Nephron progenitor cell (in vitro differentiated cells): ENCODE measurements around the gene PLEKHG4B.
"Not testable (repeated sequence)": the region's sequence is repeated elsewhere in the genome, so short reads cannot be mapped to it uniquely, and the experiment has no call there.

ENCODE experiments used
- DNase-seq: peaks from one replicate; pipeline ENCODE4 v3.0.0; 2021
- H3K27ac Mint-ChIP-seq: 2 replicates; pipeline ENCODE4 v1.8.0; 2021; ENCODE audit warnings: mild to moderate bottlenecking, moderate library complexity, mixed read lengths
- H3K27me3 Mint-ChIP-seq: 2 replicates; pipeline ENCODE4 v1.8.0; 2021; ENCODE audit warnings: mild to moderate bottlenecking, low read depth, mixed read lengths; ENCODE audit not compliant: poor library complexity
- H3K36me3 Mint-ChIP-seq: 2 replicates; pipeline ENCODE4 v1.8.0; 2021; ENCODE audit warnings: low read depth, mixed read lengths
- H3K4me1 Mint-ChIP-seq: 2 replicates; pipeline ENCODE4 v1.8.0; 2021; ENCODE audit warnings: mixed read lengths
- H3K4me3 Mint-ChIP-seq: 2 replicates; pipeline ENCODE4 v1.8.0; 2021; ENCODE audit warnings: mild to moderate bottlenecking, moderate library complexity, mixed read lengths
- H3K9me3 Mint-ChIP-seq: 2 replicates; pipeline ENCODE4 v1.8.0; 2021; ENCODE audit warnings: mild to moderate bottlenecking, moderate library complexity, mixed read lengths
- CTCF ChIP-seq: fragments of 200-600 bp; sonication (generic); IDR thresholded peaks from 2 replicates; pipeline ENCODE4 v1.5.0; 2021; ENCODE audit warnings: antibody characterized with exemption

The PLEKHG4B gene

DNA sequence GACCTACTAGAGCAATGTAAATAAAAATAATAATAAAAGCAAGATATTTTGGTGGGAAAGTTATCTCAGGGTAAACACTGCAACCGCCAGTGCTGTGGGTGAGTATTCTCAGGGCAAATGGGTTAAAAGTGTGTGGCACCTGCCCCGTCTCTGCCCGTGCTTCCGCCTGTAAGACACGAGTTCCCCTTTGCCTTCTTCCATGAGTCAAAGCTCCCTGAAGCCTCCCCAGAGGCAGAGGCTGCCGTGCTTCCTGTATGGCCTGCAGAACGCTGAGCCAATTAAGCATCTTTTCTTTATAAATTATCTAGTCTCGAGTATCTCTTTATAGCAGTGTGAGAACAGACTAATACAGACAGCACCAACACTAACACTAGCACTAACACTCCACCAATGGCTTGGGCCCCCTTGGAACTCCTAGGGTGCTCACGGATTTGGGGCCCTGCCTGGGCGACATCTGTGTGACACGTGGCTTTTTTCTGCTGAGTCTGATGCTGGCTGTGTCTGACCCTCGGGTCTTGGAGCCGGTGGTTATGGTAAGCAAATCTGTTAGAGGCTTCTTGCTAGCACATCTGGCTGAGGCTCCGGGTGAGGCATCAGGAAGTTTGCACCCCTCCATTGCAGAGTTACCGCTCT is 10.6 kb downstream of the PLEKHG4B start:
- Mint-ChIP-seq H3K4me3 (no peak overlapping the region), H3K27ac (peak overlapping the region; percentile 18), H3K36me3 (peaks cover 8% of the 10 kb centered on the region), H3K9me3 (no peaks in the 10 kb centered on the region), H3K4me1 (peaks cover 45% of the 10 kb centered on the region), H3K27me3 (no peaks in the 10 kb centered on the region)
- no peak for TF ChIP-seq CTCF
- no peak for DNase-seq

- H3K4me1 Mint-ChIP-seq = peaks cover 45% of the 10 kb centered on the region
- H3K36me3 Mint-ChIP-seq, DNase-seq, H3K9me3 Mint-ChIP-seq, H3K27me3 Mint-ChIP-seq, H3K27ac Mint-ChIP-seq, H3K4me3 Mint-ChIP-seq: not testable (repeated sequence)
Observed at GRCh38 chr5:104106-104505, 12.1 kb downstream of the PLEKHG4B start.

DNA sequence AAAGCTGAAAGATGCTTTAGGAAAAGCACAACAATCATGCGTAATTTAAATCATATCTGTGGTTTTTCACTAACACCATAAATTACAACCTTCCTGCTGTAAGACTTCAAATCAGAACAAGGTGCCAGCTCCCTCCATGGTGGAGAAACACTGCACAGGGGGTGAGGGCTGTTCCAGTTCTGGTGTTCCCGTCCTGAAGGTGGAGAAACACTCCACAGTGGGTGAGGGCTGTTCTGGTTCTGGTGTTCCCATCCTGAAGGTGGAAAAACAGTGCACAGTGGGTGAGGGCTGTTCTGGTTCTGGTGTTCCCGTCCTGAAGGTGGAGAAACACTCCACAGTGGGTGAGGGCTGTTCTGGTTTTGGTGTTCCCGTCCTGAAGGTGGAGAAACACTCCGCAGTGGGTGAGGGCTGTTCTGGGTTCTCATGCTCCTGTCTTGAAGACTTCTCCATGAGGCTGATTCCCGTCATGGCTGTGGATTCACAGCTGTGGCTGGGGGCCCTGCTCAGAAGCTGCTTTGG is 12.9 kb downstream of the PLEKHG4B start:
- H3K36me3 Mint-ChIP-seq = peaks cover 4% of the 10 kb centered on the region
- no peak overlapping the region for H3K4me3 Mint-ChIP-seq
- H3K27me3 Mint-ChIP-seq = peaks cover 1% of the 10 kb centered on the region
- TF ChIP-seq CTCF = no peak
- H3K4me1 Mint-ChIP-seq = peaks cover 39% of the 10 kb centered on the region
- no peaks in the 10 kb centered on the region for H3K9me3 Mint-ChIP-seq
- no peak overlapping the region for H3K27ac Mint-ChIP-seq
- no peak for DNase-seq

DNA sequence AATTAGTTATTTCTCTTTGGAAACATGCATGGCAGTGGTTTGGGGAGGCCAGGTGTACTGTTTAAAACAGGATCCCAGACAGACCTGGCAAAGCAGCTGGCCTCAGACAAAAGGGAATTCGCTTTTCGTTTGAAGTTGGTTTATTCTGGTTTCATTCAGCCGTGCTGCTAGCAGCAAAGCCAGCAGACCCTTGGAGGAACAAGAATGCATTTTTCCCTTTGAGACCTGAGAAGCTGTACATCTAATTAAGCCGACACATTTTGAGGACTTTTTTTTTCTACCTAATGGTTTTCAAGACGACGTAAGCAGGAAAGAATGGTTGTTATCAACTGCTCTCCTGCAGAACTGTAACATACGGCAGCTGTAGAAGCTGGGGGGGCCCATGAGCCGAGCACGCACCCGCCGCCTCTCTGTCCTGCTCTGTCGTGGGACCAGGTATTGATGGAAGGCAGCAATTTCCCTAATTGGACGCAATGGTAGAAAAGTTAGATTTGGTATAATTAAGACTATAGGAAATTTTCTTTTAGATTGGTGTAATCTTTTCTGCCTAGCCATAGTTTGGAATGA is 13.6 kb downstream of the PLEKHG4B start:
- Mint-ChIP-seq H3K27ac (no peak overlapping the region), H3K9me3 (no peaks in the 10 kb centered on the region), H3K4me3 (no peak overlapping the region), H3K27me3 (peaks cover 7% of the 10 kb centered on the region), H3K36me3 (peaks cover 11% of the 10 kb centered on the region), H3K4me1 (peaks cover 37% of the 10 kb centered on the region)
- no peak for TF ChIP-seq CTCF
- DNase-seq = no peak

DNA sequence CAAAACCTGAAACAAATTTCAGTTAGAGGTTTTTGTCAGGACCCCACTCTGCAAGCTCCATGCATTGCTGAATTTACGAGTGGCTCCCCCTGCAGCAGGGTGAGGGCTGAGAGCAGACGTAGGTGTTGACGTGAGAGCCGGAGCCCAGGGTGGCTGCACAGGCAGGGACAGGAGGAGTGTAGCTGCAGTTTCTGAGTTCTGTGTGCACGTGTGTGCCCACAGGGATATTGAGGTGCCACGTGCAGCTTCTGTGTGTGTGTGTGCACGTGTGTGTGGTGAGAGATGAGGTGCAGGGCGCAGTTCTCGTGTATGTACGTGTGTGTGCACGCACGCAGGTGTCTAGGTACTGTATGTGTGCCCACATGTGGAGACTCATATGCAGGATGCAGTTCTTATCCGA is 14.6 kb downstream of the PLEKHG4B start:
- peaks cover 37% of the 10 kb centered on the region for H3K4me1 Mint-ChIP-seq
- no peaks in the 10 kb centered on the region for H3K9me3 Mint-ChIP-seq
- no peak for DNase-seq
- peaks cover 10% of the 10 kb centered on the region for H3K27me3 Mint-ChIP-seq
- TF ChIP-seq CTCF = no peak
- H3K27ac Mint-ChIP-seq = no peak overlapping the region
- H3K4me3 Mint-ChIP-seq = no peak overlapping the region
- peaks cover 16% of the 10 kb centered on the region for H3K36me3 Mint-ChIP-seq

- peaks cover 37% of the 10 kb centered on the region for H3K4me1 Mint-ChIP-seq
- H3K27me3 Mint-ChIP-seq = peaks cover 11% of the 10 kb centered on the region
- H3K4me3 Mint-ChIP-seq = no peak overlapping the region
- H3K36me3 Mint-ChIP-seq = peaks cover 16% of the 10 kb centered on the region
- no peaks in the 10 kb centered on the region for H3K9me3 Mint-ChIP-seq
- DNase-seq = no peak
- H3K27ac Mint-ChIP-seq = no peak overlapping the region
- TF ChIP-seq CTCF = no peak
Observed at GRCh38 chr5:107526-107925, 15.6 kb downstream of the PLEKHG4B start.
